Astrocyte of the cerebellum (primary cell): ENCODE results near the gene ZNF284.

Source experiments
- DNase-seq: peaks from one replicate; pipeline ENCODE4 v3.0.0-alpha.2; 2011; ENCODE audit warnings: low read depth
- H3K4me3 ChIP-seq: 2 replicates; pipeline ENCODE4 v1.5.1; 2011; ENCODE audit warnings: mild to moderate bottlenecking, low read depth, low read length, moderate library complexity
- CTCF ChIP-seq: IDR thresholded peaks from 2 replicates; pipeline ENCODE4 v1.5.1; 2012; ENCODE audit warnings: low read length, low read depth, moderate library complexity, mild to moderate bottlenecking; ENCODE audit errors: missing control alignments
- in situ Hi-C: cut with HindIII; loops from 2 replicates; pipeline ENCODE4 v1.10.0; 2017; ENCODE audit warnings: low sequenced_read_pairs

ZNF284 gene

GRCh38 chr19:44069415-44069814, 2.5 kb upstream of the ZNF284 start:
- no peak for TF ChIP-seq CTCF
- DNase-seq: no peak
- no peak overlapping the region for H3K4me3 ChIP-seq
- in situ Hi-C loops: no loop called here

- no peak for DNase-seq
- TF ChIP-seq CTCF: no peak
- in situ Hi-C loops: no loop called here
- H3K4me3 ChIP-seq: peak overlapping the region; percentile 82
These were observed 813 bp downstream of the ZNF284 start for GRCh38 chr19:44072543-44073401.

GRCh38 chr19:44076325-44076724, 4.4 kb downstream of the ZNF284 start:
- in situ Hi-C loops: no loop called here
- no peak for DNase-seq
- TF ChIP-seq CTCF: no peak

GRCh38 chr19:44092108-44092507, 20.1 kb downstream of the ZNF284 start:
- TF ChIP-seq CTCF: no peak
- no peak overlapping the region for H3K4me3 ChIP-seq
- DNase-seq: no peak
- in situ Hi-C loops: no loop called here

More at GRCh38 chr19:44076325-44076724, 4.4 kb downstream of the ZNF284 start:
- no peak overlapping the region for H3K4me3 ChIP-seq

GRCh38 chr19:44093931-44094765, 22.2 kb downstream of the ZNF284 start, which contains the start of gene ZNF224:
Gene ZNF224, plus strand, starts transcription at chr19:44094361. Its CDS starts 3,513 bp downstream, at chr19:44097874.
- peak; percentile 86 for DNase-seq
- in situ Hi-C loops: no loop called here
- H3K4me3 ChIP-seq: peak within 1 kb of the TSS; percentile 81
- no peak for TF ChIP-seq CTCF

- no peak for DNase-seq
- no peak for TF ChIP-seq CTCF
- in situ Hi-C loops: no loop called here
- H3K4me3 ChIP-seq: no peak overlapping the region
These were observed 35.8 kb downstream of the ZNF284 start for GRCh38 chr19:44107751-44108150.
